ENCODE data around the gene ADGRE2.

DNA sequence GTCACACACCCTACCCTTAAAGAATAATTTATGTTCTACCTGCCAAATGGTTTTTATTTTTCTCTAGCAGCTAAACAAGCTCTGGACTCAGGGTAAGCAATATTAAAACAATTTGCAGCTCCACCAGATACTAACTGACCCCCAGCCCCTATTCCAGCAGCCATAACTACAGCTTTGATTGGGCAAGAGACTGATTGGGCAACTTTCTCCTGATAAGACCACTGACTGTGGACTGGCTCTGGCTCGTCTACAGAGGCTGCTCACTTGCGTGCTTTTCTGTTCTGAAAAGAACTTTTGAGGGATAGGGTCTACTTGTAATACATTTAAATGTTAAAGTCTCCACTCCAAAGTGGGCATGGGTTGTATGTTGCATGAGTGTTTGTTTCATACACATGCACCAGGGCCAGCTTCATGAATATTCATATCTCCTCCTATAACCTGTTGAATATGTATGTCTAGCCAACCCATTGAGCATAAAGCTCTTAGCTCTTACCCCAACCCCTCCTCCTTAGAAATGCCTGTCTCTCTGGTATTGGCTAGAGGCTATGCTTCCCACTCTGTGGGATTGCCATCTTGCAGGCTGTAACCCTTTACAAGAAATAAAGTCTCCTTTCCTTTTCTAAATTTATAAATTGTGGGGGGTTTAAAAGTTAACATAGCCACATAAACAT, 36.8 kb upstream of the ADGRE2 start:
- no peak for TF ChIP-seq POLR2A (IDR thresholded peaks at IDR 0.05)
- TF ChIP-seq, protein P1, sequence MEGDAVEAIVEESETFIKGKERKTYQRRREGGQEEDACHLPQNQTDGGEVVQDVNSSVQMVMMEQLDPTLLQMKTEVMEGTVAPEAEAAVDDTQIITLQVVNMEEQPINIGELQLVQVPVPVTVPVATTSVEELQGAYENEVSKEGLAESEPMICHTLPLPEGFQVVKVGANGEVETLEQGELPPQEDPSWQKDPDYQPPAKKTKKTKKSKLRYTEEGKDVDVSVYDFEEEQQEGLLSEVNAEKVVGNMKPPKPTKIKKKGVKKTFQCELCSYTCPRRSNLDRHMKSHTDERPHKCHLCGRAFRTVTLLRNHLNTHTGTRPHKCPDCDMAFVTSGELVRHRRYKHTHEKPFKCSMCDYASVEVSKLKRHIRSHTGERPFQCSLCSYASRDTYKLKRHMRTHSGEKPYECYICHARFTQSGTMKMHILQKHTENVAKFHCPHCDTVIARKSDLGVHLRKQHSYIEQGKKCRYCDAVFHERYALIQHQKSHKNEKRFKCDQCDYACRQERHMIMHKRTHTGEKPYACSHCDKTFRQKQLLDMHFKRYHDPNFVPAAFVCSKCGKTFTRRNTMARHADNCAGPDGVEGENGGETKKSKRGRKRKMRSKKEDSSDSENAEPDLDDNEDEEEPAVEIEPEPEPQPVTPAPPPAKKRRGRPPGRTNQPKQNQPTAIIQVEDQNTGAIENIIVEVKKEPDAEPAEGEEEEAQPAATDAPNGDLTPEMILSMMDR (IDR thresholded peaks at IDR 0.05): no peak

Measured in Peyer's patch (tissue), 4 donors.